Tibial nerve (tissue), 4 donors: ENCODE data around the gene C12orf75. TPM values are rescaled to one million over a fixed set of nuclear protein-coding genes. Genes with fewer than 3 reads are reported as not detected.
"Not testable (repeated sequence)": the region's sequence is repeated elsewhere in the genome, so short reads cannot be mapped to it uniquely, and the experiment has no call there.

Source experiments
- DNase-seq, 2 donors: peaks; one replicate each; pipeline ENCODE4 v3.0.0-alpha.2; 2019; ENCODE audit warnings: low spot score in 2 of 2
- H3K27ac ChIP-seq, 4 donors: fragments of 200-600 bp; sonication (generic) in 3 of 4; one replicate each; pipeline ENCODE4 v1.5.1; 2017 to 2019; ENCODE audit warnings: mild to moderate bottlenecking in 1 of 4
- H3K27me3 ChIP-seq, 2 donors: fragments of 200-600 bp; sonication (generic) in 1 of 2; one replicate each; pipeline versions ENCODE4 v1.5.1 to v1.6.0; 2017 to 2019
- H3K36me3 ChIP-seq, 3 donors: fragments of 200-600 bp; sonication (generic); one replicate each; pipeline ENCODE4 v1.5.1; 2018 to 2019
- H3K4me1 ChIP-seq, 4 donors: fragments of 200-600 bp; sonication (generic) in 3 of 4; one replicate each; pipeline ENCODE4 v1.5.1; 2017 to 2019
- H3K4me3 ChIP-seq, 4 donors: fragments of 200-600 bp; sonication (generic) in 3 of 4; one replicate each; pipeline ENCODE4 v1.5.1; 2017 to 2019; ENCODE audit warnings: mild to moderate bottlenecking in 1 of 4, moderate library complexity in 1 of 4
- H3K9me3 ChIP-seq, 4 donors: fragments of 200-600 bp; sonication (generic) in 3 of 4; one replicate each; pipeline ENCODE4 v1.5.1; 2017 to 2019
- EP300 ChIP-seq, 2 donors: sonication (generic); formaldehyde crosslinking; IDR thresholded peaks; one replicate each; pipeline ENCODE4 v1.6.1; 2017; ENCODE audit warnings: antibody characterized with exemption in 2 of 2, mild to moderate bottlenecking in 1 of 2
- POLR2A ChIP-seq, 2 donors: fragments of 450-650 bp; IDR thresholded peaks; one replicate each; pipeline ENCODE4 v1.6.1; 2017; ENCODE audit warnings: antibody characterized with exemption in 2 of 2, mild to moderate bottlenecking in 2 of 2, moderate library complexity in 2 of 2
- WGBS, 2 donors: methylation state at CpG; one replicate each; pipeline ENCODE4 v1.1.5; 2018; 5-methylcytosine and 5-hydroxymethylcytosine counted together
- total RNA-seq, 4 donors: library from RNA; depleted of rRNA; stranded (reverse); fragments of >200 nt; gene quantifications; one replicate each; pipeline ENCODE4 v1.1.0, GENCODE V29; 2016
- TF ChIP-seq, protein P1 (sequence below), 5 experiments: fragments of 200-600 bp in 3 of 5; fragments of 450-650 bp in 2 of 5; sonication (generic) in 3 of 5; IDR thresholded peaks; one replicate each; pipeline ENCODE4 v1.5.1; 2016 to 2019; ENCODE audit warnings: antibody characterized with exemption in 5 of 5, mild to moderate bottlenecking in 3 of 5, moderate library complexity in 2 of 5

C12orf75 gene
- total RNA-seq, 4 donors from 2014 or later, result 12.6 to 29.7 (median 18.9) TPM

DNA sequence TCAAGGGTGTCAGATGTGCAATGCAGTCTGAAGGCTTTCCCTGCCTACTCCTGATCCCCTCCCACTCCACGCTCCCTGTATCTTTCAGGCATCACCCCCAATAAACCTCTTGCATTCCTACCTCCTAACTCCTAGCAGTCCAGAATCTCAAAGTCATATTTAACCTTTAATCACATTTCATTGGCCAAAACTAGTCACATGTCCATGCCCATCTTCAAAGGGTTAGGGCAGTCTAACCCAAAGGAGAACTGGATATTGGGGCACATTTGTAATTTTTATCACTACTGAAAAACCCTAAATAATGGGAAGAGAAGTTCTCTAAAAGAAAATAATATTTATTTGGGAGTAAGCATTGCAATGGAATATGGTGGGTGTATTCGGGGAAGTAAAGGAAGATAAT lies 5.4 kb upstream of the C12orf75 start:
- WGBS, 2 donors, result 93% methylated on average over 2 of the region's 2 CpGs
- no peaks in the 10 kb centered on the region for H3K27me3 ChIP-seq

DNA sequence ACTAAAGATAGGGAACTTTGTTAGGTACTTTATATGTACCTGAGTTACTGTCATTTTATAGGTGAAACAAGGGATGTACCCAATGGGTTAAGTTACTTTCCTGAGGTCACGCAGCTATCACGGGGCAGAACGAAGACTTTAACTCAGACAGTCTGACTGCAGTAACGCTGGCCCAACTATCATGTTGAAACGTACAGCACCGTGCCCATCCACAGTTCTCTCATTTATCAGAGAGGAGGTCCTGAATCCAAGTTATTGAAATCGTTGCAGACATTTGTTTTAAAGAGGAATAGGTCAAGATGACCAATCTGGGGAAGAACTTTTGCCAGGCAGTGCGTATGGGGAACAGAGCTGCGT lies 587 bp upstream of the C12orf75 start:
- 2 to 5% methylated on average over 9 of the region's 9 CpGs for WGBS, 2 donors
- peak overlapping the region in 3 of 4 donors; percentile 46 to 92 (median 72) for H3K4me3 ChIP-seq

More for the DNA sequence above, 5.4 kb upstream of the C12orf75 start:
- peaks cover 0 to 5% (median 1%) of the 10 kb centered on the region in 4 donors for H3K4me1 ChIP-seq
- no peak for DNase-seq
- no peak overlapping the region for H3K27ac ChIP-seq
- H3K4me3 ChIP-seq, result no peak overlapping the region
- H3K36me3 ChIP-seq, result no peaks in the 10 kb centered on the region
- no peaks in the 10 kb centered on the region for H3K9me3 ChIP-seq
- TF ChIP-seq POLR2A (IDR thresholded peaks at IDR 0.05) (no peak), EP300 (IDR thresholded peaks at IDR 0.05) (no peak)
- TF ChIP-seq, protein P1, sequence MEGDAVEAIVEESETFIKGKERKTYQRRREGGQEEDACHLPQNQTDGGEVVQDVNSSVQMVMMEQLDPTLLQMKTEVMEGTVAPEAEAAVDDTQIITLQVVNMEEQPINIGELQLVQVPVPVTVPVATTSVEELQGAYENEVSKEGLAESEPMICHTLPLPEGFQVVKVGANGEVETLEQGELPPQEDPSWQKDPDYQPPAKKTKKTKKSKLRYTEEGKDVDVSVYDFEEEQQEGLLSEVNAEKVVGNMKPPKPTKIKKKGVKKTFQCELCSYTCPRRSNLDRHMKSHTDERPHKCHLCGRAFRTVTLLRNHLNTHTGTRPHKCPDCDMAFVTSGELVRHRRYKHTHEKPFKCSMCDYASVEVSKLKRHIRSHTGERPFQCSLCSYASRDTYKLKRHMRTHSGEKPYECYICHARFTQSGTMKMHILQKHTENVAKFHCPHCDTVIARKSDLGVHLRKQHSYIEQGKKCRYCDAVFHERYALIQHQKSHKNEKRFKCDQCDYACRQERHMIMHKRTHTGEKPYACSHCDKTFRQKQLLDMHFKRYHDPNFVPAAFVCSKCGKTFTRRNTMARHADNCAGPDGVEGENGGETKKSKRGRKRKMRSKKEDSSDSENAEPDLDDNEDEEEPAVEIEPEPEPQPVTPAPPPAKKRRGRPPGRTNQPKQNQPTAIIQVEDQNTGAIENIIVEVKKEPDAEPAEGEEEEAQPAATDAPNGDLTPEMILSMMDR (IDR thresholded peaks at IDR 0.05), result no peak

DNA sequence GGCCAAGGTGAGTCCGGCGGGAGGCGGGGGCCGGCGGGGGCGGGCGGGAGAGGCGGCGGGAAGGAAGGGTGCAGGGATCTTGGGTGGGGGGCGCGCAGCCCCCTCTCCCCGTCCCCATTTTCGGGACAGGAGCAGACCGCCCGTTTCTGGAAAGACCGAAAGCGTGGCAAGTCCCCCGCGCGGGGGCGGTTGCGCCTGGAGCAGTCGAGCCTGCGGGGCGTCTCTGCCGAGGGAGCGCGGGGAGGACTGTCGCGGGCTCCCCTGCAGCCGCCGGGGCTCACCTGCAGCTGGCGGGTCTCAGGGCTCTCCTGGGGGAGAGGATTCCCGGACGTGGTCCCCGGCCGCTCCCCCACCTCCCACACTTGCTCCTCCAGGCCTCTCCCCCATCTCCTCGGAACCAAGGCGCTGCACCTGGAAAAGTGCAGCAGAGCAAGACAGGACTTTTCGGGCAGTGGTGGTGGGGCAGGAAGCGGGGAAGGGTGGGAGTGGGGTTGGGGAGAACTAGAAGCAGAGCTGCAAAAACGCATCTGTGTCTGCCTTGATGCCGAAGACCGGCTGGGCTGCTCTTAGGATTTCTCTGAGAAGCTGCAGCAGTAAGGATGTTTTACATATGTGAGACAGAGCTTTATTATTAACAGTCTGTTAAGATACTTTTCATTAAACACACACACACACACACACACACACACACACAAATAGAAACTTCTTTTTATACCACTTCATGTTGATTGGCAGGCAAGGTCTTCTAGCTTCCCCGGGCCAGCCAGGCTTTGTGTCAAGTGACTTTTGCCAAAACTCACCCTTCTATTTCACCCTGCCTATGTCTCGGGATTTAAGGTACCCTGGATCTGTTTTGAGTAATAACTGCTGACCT lies 677 bp downstream of the C12orf75 start:
- peak overlapping the region in 2 of 4 donors; percentile 69 to 75 for H3K27ac ChIP-seq

More for the DNA sequence above, 587 bp upstream of the C12orf75 start:
- H3K4me1 ChIP-seq, result peaks cover 0 to 43% (median 4%) of the 10 kb centered on the region in 4 donors
- no peaks in the 10 kb centered on the region for H3K9me3 ChIP-seq
- no peaks in the 10 kb centered on the region for H3K27me3 ChIP-seq
- TF ChIP-seq, protein P1 (IDR thresholded peaks at IDR 0.05), result no peak
- TF ChIP-seq EP300 (IDR thresholded peaks at IDR 0.05) (no peak), POLR2A (IDR thresholded peaks at IDR 0.05) (no peak)
- no peaks in the 10 kb centered on the region for H3K36me3 ChIP-seq
- no peak overlapping the region for H3K27ac ChIP-seq
- DNase-seq, result no peak

DNA sequence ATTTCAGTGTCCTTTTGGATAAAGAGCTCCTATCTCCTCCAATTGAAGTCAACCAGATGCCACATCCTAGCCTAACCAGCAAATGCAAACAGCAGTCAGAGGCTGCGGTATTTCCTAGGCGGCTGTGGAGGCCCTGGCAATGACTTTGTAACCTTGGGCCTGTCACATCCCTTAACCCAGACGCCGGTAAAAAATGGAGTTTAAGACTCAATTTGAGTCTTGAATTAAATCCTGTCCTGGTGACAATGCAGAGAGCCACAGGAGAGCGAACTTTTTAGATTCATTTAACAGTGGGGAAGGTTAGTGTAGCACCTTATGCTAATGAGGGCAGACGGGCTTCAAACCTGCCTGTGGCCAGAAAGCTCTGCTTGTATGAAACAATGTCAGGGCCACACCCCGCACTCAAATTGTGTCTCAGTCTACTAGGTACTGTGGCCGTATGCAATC lies 1.3 kb downstream of the C12orf75 start:
- Histone ChIP-seq H3K9me3 (no peaks in the 10 kb centered on the region), H3K4me1 (peaks cover 0 to 48% (median 4%) of the 10 kb centered on the region in 4 donors), H3K4me3 (peak overlapping the region in 1 of 4 donors; percentile 92), H3K36me3 (no peaks in the 10 kb centered on the region), H3K27ac (no peak overlapping the region), H3K27me3 (no peaks in the 10 kb centered on the region)
- 80 to 84% methylated on average over 8 of the region's 8 CpGs for WGBS, 2 donors
- DNase-seq, result no peak
- TF ChIP-seq EP300 (IDR thresholded peaks at IDR 0.05), result no peak

More for the DNA sequence above, 677 bp downstream of the C12orf75 start:
- 4 to 7% methylated on average over 8 to 18 of the region's 46 CpGs for WGBS, 2 donors
- DNase-seq, result no peak
- Histone ChIP-seq H3K36me3 (no peaks in the 10 kb centered on the region), H3K4me1 (peaks cover 0 to 48% (median 4%) of the 10 kb centered on the region in 4 donors), H3K4me3 (peak overlapping the region; percentile 62 to 92 (median 72)), H3K27me3 (no peaks in the 10 kb centered on the region), H3K9me3 (no peaks in the 10 kb centered on the region)
- TF ChIP-seq POLR2A (IDR thresholded peaks at IDR 0.05) (no peak), EP300 (IDR thresholded peaks at IDR 0.05) (no peak)
- TF ChIP-seq, protein P1 (IDR thresholded peaks at IDR 0.05), result no peak

DNA sequence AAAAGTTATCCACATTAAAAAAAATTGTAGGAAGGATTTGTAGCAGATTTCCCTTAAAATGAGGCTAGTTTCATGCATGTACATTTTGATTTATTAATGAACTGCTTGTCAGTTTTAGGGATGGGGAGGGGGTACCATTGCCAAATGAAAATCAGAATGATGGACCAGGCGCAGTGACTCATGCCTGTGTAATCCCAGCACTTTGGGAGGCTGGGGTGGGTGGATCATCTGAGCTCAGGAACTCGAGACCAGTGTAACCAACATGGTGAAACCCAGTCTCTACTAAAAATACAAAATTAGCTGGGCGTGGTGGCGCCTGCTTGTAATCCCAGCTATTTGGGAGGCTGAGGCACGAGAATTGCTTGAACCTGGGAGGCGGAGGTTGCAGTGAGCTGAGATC lies 1.8 kb downstream of the C12orf75 start:
- not testable (repeated sequence) for H3K27ac ChIP-seq, H3K4me3 ChIP-seq, DNase-seq, H3K27me3 ChIP-seq, H3K9me3 ChIP-seq, H3K36me3 ChIP-seq
- WGBS, 2 donors, result 93 to 96% methylated on average over 6 of the region's 6 CpGs
- peaks cover 0 to 48% (median 4%) of the 10 kb centered on the region in 4 donors for H3K4me1 ChIP-seq

DNA sequence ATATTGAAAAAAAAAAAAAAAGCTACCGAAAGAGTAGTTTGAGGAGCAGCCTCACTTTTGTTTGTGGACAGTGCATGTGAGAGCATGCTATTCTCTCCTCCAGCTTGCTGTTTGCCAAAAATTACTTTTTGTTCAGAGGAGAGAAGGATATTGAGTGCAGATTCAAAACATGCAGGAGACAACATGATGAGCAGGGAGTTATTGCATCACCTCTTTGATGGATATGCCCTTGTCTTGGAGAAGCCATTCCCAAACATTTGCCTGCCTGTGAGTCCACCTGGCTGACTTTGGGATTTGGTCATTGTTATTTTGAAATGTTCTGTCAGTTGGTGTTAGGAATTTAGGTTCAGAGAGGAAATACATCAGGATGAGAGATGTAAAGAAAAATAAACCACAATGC lies 2.4 kb downstream of the C12orf75 start:
- DNase-seq, result no peak
- Histone ChIP-seq H3K9me3 (no peaks in the 10 kb centered on the region), H3K36me3 (no peaks in the 10 kb centered on the region), H3K4me3 (no peak overlapping the region), H3K27me3 (no peaks in the 10 kb centered on the region), H3K27ac (no peak overlapping the region), H3K4me1 (peaks cover 0 to 48% (median 4%) of the 10 kb centered on the region in 4 donors)
- 75 to 79% methylated on average over 1 of the region's 1 CpG for WGBS, 2 donors
- TF ChIP-seq, protein P1 (IDR thresholded peaks at IDR 0.05), result no peak
- no peak for TF ChIP-seq EP300 (IDR thresholded peaks at IDR 0.05)
